Erythroblast (primary cell): ENCODE data around the gene ARHGEF4.

ENCODE experiments used
- GATA1 ChIP-seq: IDR thresholded peaks from 2 replicates; pipeline ENCODE4 v1.6.1; 2011; ENCODE audit warnings: low read depth, mild to moderate bottlenecking, control low read depth, low read length, moderate library complexity
- POLR2A ChIP-seq: IDR thresholded peaks from 2 replicates; pipeline ENCODE4 v1.6.1; 2011; ENCODE audit warnings: mild to moderate bottlenecking, low read length

DNA sequence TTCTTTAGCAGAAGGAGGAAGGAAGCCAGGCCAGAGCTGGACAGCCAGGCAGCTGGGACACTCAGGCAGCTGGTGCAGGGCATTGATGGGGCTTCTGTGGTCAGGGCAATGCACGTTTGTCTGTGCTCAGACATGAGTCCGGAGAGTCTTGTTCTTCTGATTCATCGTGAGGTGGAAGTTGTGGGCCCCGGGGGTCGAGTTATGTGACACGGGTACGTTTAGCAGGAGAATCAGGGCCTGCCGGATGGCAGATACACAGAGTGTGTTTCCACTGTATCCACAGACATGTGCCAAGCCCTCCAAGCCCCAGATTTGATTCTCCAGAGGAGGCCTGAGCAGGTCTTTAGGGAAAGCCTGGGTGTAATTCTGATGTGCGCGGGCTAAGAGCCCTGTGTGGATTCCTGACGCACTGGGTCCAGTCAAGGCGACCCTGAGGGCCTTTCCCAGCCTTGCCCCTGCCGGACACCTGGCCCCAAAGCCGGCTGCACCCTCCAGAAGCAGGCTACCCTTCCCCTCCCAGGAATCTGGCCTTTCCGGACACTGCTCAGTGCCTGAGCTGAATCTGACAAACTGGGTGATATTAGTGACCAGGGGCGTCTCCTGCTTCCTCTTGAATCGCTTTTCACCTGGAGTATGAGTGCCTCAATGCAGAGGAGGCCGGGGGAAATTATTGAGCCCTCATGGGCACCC lies 10.1 kb downstream of the ARHGEF4 start:
- no peak for TF ChIP-seq POLR2A
- no peak for TF ChIP-seq GATA1
